Activated T-helper 2 cell treated with anti-CD3 and anti-CD28 coated beads, Interferon-gamma antibody, Interleukin-2, Interleukin-4, amounts not matched to agents 10 μg/mL and 5 μg/mL and 100 μg/mL, durations not matched to agents 14 hours and 24 hours and 36 hours (primary cell): Measurements from ENCODE around the gene ANKS1B. TPM values are rescaled to one million over a fixed set of nuclear protein-coding genes. Genes with fewer than 3 reads are reported as not detected.

Experiments
- DNase-seq: peaks from one replicate; pipeline ENCODE4 v3.0.0; 2021; ENCODE audit warnings: low spot score
- H3K27ac Mint-ChIP-seq: one replicate; pipeline ENCODE4 v1.8.0; 2021; ENCODE audit warnings: mixed read lengths
- H3K27me3 Mint-ChIP-seq: one replicate; pipeline ENCODE4 v1.8.0; 2021; ENCODE audit warnings: low read depth, mixed read lengths
- H3K36me3 Mint-ChIP-seq: one replicate; pipeline ENCODE4 v1.8.0; 2021; ENCODE audit warnings: low read depth, mixed read lengths
- H3K4me1 Mint-ChIP-seq: one replicate; pipeline ENCODE4 v1.8.0; 2021; ENCODE audit warnings: low read depth, mixed read lengths
- H3K4me3 Mint-ChIP-seq: one replicate; pipeline ENCODE4 v1.8.0; 2021; ENCODE audit warnings: low read depth, mild to moderate bottlenecking, moderate library complexity, mixed read lengths
- H3K9me3 Mint-ChIP-seq: one replicate; pipeline ENCODE4 v1.8.0; 2021; ENCODE audit warnings: mixed read lengths
- intact Hi-C: fragments of 100-400 bp; cut with micrococcal nuclease; formaldehyde crosslinking; loops from one replicate; pipeline ENCODE4 v1.15.1; 2023
- total RNA-seq: library from RNA; stranded (reverse); gene quantifications from 2 replicates; pipeline ENCODE4 v1.2.3, GENCODE V29; 2022

Gene ANKS1B
- total RNA-seq, 1 donor from 2014 or later: 1.0 TPM

DNA sequence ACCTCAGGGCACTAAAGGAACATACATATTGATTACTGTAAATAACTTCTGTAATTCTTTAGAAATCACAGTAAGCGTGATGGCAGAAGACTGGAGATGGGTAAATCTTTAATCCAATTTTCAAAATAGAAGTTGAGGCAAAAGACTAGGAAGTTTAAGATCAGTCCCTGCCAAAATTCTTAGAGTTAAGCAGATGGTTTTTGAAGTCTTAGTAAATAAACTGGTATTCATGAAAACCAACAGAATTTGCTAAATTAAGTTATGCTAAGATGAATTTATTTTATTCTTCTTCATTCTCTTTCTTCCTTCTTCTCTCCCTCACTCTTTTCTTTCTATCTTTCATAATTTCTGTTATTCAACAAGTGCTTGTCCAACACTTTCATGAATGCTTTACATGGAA lies 435.5 kb downstream of the ANKS1B start:
- Mint-ChIP-seq H3K27ac (no peak overlapping the region), H3K4me3 (no peak overlapping the region), H3K4me1 (no peaks in the 10 kb centered on the region), H3K27me3 (no peaks in the 10 kb centered on the region), H3K9me3 (peaks cover 6% of the 10 kb centered on the region), H3K36me3 (no peaks in the 10 kb centered on the region)
- DNase-seq: no peak
- intact Hi-C loops: no loop called here

DNA sequence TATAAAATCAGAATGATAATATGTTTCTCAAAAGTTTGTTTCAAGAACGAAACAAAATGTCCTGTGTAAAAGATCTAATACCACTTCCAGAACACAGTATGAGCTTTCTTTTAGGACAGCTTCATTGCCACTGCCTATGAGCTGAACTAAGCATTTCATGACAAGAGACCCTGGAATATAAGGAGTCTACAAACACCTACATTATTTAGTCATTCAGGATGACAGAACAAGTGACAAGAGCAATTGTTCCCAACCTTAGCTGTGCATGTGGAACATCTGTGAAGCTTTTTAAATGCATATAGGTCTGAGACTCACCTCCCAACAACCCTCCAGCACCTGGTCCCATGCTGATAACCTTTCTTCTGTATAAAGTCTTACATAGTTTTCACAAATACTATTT lies 440.3 kb downstream of the ANKS1B start:
- H3K4me1 Mint-ChIP-seq: no peaks in the 10 kb centered on the region
- H3K9me3 Mint-ChIP-seq: no peaks in the 10 kb centered on the region
- no peak for DNase-seq
- H3K27me3 Mint-ChIP-seq: no peaks in the 10 kb centered on the region
- H3K36me3 Mint-ChIP-seq: no peaks in the 10 kb centered on the region
- intact Hi-C loops: no loop called here
- H3K27ac Mint-ChIP-seq: no peak overlapping the region
- H3K4me3 Mint-ChIP-seq: no peak overlapping the region

DNA sequence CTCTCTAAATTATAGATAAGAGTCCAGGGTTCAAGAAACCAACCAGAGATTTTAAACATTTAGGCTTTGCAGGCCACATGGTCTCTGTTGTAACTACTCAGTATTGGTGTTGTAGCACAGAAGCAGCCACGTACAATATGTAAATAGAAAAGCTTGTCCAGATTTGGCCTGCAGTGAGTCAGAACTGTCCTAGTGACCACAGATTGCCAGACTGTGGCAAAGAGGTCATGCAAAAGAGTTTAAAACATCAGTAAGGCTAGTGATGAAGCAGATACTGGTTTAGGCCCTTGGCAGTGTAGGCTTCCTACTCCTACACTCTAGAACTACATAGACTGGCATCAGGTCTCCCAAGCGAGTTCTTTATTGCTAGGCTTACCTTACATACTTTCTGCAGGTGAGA lies 454.8 kb downstream of the ANKS1B start:
- Mint-ChIP-seq H3K27me3 (no peaks in the 10 kb centered on the region), H3K4me3 (no peak overlapping the region), H3K36me3 (no peaks in the 10 kb centered on the region), H3K4me1 (no peaks in the 10 kb centered on the region), H3K27ac (no peak overlapping the region), H3K9me3 (peaks cover 5% of the 10 kb centered on the region)
- no peak for DNase-seq
- intact Hi-C loops: no loop called here

DNA sequence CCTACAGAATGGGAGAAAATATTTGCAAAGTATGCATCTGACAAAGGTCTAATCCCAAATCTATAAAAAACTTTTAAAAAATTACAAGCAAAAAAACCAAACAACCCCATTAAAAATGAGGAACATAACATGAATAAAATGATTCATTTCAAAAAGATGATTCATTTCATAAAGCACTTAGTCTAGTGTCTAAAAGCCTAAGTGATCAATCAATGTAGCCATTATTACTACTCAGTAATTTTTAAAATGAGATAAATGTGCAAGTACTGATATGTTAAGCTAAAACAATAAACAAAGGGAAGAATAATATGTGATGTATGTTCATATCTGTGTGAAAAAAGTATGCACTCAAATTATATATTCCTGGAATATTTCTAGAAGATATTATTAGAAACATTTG lies 456.3 kb downstream of the ANKS1B start:
- intact Hi-C loops: no loop called here
- H3K4me1 Mint-ChIP-seq: no peaks in the 10 kb centered on the region
- no peak overlapping the region for H3K27ac Mint-ChIP-seq
- peaks cover 14% of the 10 kb centered on the region for H3K9me3 Mint-ChIP-seq
- H3K4me3 Mint-ChIP-seq: no peak overlapping the region
- H3K27me3 Mint-ChIP-seq: no peaks in the 10 kb centered on the region
- DNase-seq: no peak
- no peaks in the 10 kb centered on the region for H3K36me3 Mint-ChIP-seq

DNA sequence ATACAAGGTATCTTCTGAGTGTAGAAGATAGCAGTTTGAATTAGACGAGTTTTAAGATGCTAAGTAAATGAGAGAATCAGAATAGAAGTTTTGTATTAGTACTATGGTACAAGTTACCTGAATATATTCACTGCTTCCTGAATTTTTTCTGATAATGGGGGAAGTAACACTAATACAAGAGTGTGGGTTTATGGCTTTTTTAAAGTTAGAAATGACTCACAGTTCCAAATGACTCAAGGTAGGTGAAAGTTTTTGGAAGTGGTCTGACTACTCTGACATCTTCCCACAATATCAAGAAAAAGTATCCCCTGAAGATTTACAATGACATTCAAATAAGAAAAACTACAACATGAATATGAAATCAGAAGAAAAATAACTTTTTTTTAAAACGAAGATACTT lies 460.9 kb downstream of the ANKS1B start:
- H3K36me3 Mint-ChIP-seq: no peaks in the 10 kb centered on the region
- no peaks in the 10 kb centered on the region for H3K4me1 Mint-ChIP-seq
- no peak overlapping the region for H3K27ac Mint-ChIP-seq

DNA sequence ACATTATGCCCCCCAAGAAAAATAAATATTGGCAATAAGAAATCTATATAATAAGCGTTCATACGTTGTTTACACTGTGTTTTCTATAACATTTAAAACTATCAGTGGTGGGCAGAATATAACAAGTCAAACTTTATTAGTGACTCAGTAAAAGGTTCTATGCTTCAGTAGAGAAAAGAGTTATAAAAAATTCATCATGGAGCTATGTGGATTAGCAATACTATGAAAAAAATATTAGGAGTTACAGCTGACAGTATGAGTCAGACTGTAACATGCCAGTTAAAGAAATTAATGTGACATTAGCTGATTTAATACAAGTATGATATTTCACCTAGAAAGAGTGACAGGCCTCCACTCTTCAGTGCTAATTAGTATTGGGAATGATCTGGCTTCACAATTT lies 462.3 kb downstream of the ANKS1B start:
- H3K27me3 Mint-ChIP-seq: no peaks in the 10 kb centered on the region
- H3K4me3 Mint-ChIP-seq: no peak overlapping the region
- no peak overlapping the region for H3K27ac Mint-ChIP-seq
- H3K36me3 Mint-ChIP-seq: no peaks in the 10 kb centered on the region
- intact Hi-C loops: no loop called here
- DNase-seq: no peak
- no peaks in the 10 kb centered on the region for H3K4me1 Mint-ChIP-seq
- peaks cover 16% of the 10 kb centered on the region for H3K9me3 Mint-ChIP-seq

More for the DNA sequence above, 460.9 kb downstream of the ANKS1B start:
- DNase-seq: no peak
- intact Hi-C loops: no loop called here
- Mint-ChIP-seq H3K9me3 (peaks cover 21% of the 10 kb centered on the region), H3K4me3 (no peak overlapping the region), H3K27me3 (no peaks in the 10 kb centered on the region)

DNA sequence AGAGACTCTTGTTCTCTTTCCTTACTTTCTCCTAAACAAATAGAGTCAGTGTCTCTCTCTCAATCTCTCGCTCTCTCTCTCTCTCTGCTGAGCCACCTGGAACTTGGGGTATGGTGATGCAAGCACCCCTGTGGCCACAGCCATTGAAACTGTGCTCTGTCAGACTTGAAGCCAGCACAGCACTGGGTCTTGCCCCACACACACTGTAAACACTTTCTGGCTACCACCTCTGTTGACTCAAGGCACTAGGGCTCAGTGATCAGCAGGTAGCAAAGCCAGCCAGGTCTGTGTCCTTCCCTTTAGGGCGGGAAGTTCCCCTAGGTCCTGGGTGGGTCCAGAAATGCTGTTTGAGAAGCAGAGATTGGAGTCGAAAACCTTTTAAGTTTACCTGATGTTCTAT lies 463.1 kb downstream of the ANKS1B start:
- intact Hi-C loops: no loop called here
- peaks cover 16% of the 10 kb centered on the region for H3K9me3 Mint-ChIP-seq
- DNase-seq: no peak
- H3K27me3 Mint-ChIP-seq: no peaks in the 10 kb centered on the region
- no peak overlapping the region for H3K27ac Mint-ChIP-seq
- no peak overlapping the region for H3K4me3 Mint-ChIP-seq
- H3K4me1 Mint-ChIP-seq: no peaks in the 10 kb centered on the region
- no peaks in the 10 kb centered on the region for H3K36me3 Mint-ChIP-seq

DNA sequence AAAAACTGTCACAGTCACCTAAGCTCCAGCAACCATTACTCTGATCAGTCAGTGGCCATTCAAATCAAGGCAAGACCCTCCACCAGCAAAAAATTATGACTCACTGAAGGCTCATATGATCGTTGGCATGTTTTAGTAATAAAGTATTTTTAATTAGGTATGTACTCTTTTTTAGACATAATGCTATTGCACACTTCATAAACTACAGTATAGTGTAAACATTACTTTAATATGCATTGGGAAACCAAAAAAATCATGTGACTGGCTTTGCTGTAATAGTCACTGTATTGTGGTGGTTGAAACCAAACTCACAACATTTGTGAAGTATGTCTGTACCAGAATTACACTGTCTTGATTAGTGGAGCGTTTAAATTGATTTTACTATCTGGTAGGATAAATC lies 471.7 kb downstream of the ANKS1B start:
- no peaks in the 10 kb centered on the region for H3K36me3 Mint-ChIP-seq
- peaks cover 7% of the 10 kb centered on the region for H3K9me3 Mint-ChIP-seq
- intact Hi-C loops: no loop called here
- no peak overlapping the region for H3K27ac Mint-ChIP-seq
- no peaks in the 10 kb centered on the region for H3K4me1 Mint-ChIP-seq
- no peak overlapping the region for H3K4me3 Mint-ChIP-seq
- no peak for DNase-seq
- no peaks in the 10 kb centered on the region for H3K27me3 Mint-ChIP-seq

DNA sequence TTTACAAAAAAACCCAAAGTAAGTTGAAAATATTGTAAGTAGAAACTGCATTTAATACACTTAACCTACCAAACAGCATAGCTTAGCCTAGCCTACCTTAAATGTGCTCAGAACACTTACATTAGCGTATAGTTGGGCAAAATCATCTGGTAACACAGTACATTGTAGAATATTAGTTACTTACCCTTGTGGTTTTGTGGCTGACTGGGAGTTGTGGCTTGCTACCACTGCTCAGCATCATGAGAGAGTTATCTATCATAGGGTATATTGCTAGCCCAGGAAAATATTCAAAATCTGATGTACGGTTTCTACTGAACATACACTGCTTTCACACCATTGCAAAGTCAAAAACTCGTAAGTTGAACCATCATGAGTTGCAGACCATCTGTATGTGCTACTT lies 478.9 kb downstream of the ANKS1B start:
- no peak for DNase-seq
- intact Hi-C loops: no loop called here
- peaks cover 12% of the 10 kb centered on the region for H3K9me3 Mint-ChIP-seq
- no peaks in the 10 kb centered on the region for H3K36me3 Mint-ChIP-seq
- no peaks in the 10 kb centered on the region for H3K27me3 Mint-ChIP-seq
- H3K4me3 Mint-ChIP-seq: no peak overlapping the region
- no peak overlapping the region for H3K27ac Mint-ChIP-seq
- H3K4me1 Mint-ChIP-seq: no peaks in the 10 kb centered on the region

DNA sequence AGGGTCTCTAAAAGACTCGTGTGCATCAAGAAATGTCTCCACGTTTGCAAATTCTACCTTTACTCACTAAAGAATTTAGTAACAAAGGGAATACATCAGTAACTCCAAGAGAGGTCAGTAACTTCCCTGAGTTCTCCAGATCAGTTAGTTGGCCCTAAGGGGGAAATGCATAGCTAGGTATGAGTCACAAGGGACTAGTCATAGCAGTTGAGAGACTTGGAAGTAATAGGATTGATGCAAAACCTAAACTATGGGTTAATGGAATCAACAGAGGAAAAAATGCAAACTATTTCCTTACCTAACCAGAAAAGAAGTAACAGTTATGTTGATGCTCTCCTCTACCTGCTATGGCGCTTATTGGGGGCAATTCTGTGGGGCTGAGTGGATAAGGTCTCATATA lies 486.0 kb downstream of the ANKS1B start:
- no peak overlapping the region for H3K4me3 Mint-ChIP-seq
- no peaks in the 10 kb centered on the region for H3K36me3 Mint-ChIP-seq
- intact Hi-C loops: no loop called here
- no peaks in the 10 kb centered on the region for H3K27me3 Mint-ChIP-seq
- no peak overlapping the region for H3K27ac Mint-ChIP-seq
- no peaks in the 10 kb centered on the region for H3K4me1 Mint-ChIP-seq
- peaks cover 23% of the 10 kb centered on the region for H3K9me3 Mint-ChIP-seq
- no peak for DNase-seq

DNA sequence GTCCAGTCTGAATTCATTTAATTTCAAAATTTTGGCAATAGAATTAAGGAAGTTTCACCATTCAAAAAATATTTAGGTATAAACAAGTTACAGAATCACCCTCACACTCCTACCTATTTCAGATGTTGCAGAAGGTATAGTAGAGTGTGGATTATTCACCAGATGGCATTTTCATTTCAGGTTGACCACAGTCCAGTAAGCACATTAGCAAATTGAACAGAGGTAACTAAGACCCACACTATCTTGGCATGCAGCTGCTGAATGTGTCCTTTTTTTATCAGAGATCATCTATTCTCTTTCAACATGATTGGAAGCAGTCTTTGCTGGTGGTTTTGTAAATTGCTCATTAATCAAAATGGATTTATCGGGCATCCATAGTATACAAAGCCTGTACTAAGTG lies 488.9 kb downstream of the ANKS1B start:
- Mint-ChIP-seq H3K4me3 (no peak overlapping the region), H3K27me3 (no peaks in the 10 kb centered on the region), H3K4me1 (no peaks in the 10 kb centered on the region), H3K36me3 (no peaks in the 10 kb centered on the region), H3K9me3 (peaks cover 13% of the 10 kb centered on the region), H3K27ac (no peak overlapping the region)
- intact Hi-C loops: no loop called here
- DNase-seq: no peak

DNA sequence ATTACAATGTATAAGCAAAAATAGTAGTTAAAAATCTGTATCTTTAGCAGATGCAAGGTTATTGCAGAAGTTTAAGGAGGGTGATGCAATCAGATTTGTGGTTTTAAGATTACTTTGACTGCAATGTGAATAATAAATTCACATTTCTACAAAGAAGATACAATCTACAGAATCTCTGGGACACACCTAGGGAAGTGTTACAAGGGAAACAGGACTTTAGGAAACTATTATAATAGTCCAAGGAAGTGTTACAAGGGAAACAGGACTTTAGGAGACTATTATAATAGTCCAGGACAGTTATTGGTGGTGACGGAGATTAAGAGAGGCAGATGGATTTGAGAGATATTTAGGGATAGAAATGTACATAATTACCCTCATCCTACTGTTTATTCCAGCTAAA lies 491.5 kb downstream of the ANKS1B start:
- DNase-seq: no peak
- Mint-ChIP-seq H3K27me3 (no peaks in the 10 kb centered on the region), H3K4me3 (no peak overlapping the region), H3K4me1 (no peaks in the 10 kb centered on the region), H3K27ac (no peak overlapping the region), H3K9me3 (peaks cover 10% of the 10 kb centered on the region), H3K36me3 (no peaks in the 10 kb centered on the region)
- intact Hi-C loops: no loop called here

DNA sequence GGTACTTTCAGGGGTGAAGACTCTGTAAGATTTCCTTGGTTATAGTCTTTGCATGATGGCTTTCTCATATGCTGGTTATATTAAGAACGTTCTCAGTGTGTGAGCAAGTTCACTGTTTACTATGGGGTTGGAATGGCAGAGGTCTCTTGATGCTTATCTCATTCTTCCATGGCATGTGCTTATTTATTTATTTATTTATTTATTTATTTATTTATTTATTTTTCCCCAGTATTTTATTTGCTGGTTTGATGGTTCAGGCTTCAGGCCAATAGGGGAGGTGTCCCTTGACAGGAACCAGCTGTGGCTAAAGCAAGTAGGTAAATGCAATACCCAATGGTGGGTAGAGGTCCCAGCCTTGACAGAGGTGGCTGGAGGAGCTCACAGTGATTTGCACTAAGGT lies 498.5 kb downstream of the ANKS1B start:
- intact Hi-C loops: no loop called here
- H3K4me3 Mint-ChIP-seq: no peak overlapping the region
- no peak for DNase-seq
- no peaks in the 10 kb centered on the region for H3K27me3 Mint-ChIP-seq
- no peaks in the 10 kb centered on the region for H3K36me3 Mint-ChIP-seq
- peaks cover 25% of the 10 kb centered on the region for H3K9me3 Mint-ChIP-seq
- no peak overlapping the region for H3K27ac Mint-ChIP-seq
- no peaks in the 10 kb centered on the region for H3K4me1 Mint-ChIP-seq

DNA sequence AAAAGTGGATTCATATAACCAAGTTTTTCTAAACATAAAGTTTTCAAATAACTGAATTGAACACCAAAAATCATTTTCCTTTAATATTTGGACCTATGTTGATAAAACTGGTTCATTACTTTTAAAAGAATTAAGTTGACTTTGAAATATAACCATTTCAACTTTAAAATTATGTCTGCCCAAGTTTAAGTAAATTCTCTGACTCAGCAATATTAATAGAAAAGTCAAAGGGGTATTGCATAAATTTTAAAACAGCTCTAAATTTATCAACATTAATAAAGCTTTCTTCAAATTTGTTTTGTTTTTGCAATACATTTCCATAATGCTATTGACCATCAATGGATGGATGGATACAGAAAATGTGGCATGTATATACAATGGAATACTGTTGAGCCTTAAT lies 505.6 kb downstream of the ANKS1B start:
- no peaks in the 10 kb centered on the region for H3K36me3 Mint-ChIP-seq
- H3K4me1 Mint-ChIP-seq: no peaks in the 10 kb centered on the region
- H3K27ac Mint-ChIP-seq: no peak overlapping the region
- H3K9me3 Mint-ChIP-seq: peaks cover 20% of the 10 kb centered on the region
- DNase-seq: no peak
- H3K4me3 Mint-ChIP-seq: no peak overlapping the region
- intact Hi-C loops: no loop called here
- H3K27me3 Mint-ChIP-seq: no peaks in the 10 kb centered on the region
